Omental fat pad (tissue), 4 donors: ENCODE measurements around the gene IGFBP3. TPM values are rescaled to one million over a fixed set of nuclear protein-coding genes. Genes with fewer than 3 reads are reported as not detected.

Experiments used
- ATAC-seq: fragments of 150-250 bp; one replicate; pipeline ENCODE4 v1.9.1; 2016; ENCODE audit warnings: mild to moderate bottlenecking, moderate library complexity; ENCODE audit not compliant: low FRiP score
- DNase-seq: peaks from one replicate; pipeline ENCODE4 v3.0.0-alpha.2; 2019; ENCODE audit warnings: low spot score
- CTCF ChIP-seq, 3 donors: fragments of 450-650 bp; IDR thresholded peaks; one replicate each; pipeline ENCODE4 v1.5.1; 2016 to 2017; ENCODE audit warnings: antibody characterized with exemption in 3 of 3, mild to moderate bottlenecking in 3 of 3, moderate library complexity in 2 of 3
- total RNA-seq, 4 donors: library from RNA; depleted of rRNA; stranded (reverse); fragments of >200 nt; gene quantifications; one replicate each; pipeline ENCODE4 v1.1.0, GENCODE V29; 2016

IGFBP3 gene
- total RNA-seq, 4 donors from 2014 or later = 616 to 884 (median 686) TPM

- no peak for TF ChIP-seq CTCF (IDR thresholded peaks at IDR 0.05)
- DNase-seq (no peak), ATAC-seq (no peak)
These were observed 11.5 kb downstream of the IGFBP3 start for GRCh38 chr7:45909561-45909960.

- TF ChIP-seq CTCF (IDR thresholded peaks at IDR 0.05) = no peak
- DNase-seq (no peak), ATAC-seq (no peak)
These were observed 18.3 kb downstream of the IGFBP3 start for GRCh38 chr7:45902820-45903219.

GRCh38 chr7:45901566-45901965 lies 19.5 kb downstream of the IGFBP3 start:
- TF ChIP-seq CTCF (IDR thresholded peaks at IDR 0.05) = no peak
- no peak for ATAC-seq
- DNase-seq = no peak

- TF ChIP-seq CTCF (IDR thresholded peaks at IDR 0.05) = no peak
- no peak for DNase-seq
- ATAC-seq = no peak
These were observed 22.9 kb downstream of the IGFBP3 start for GRCh38 chr7:45898222-45898621.

- ATAC-seq = no peak
- no peak for DNase-seq
- TF ChIP-seq CTCF (IDR thresholded peaks at IDR 0.05) = no peak
These were observed 23.9 kb downstream of the IGFBP3 start for GRCh38 chr7:45897042-45897690.

GRCh38 chr7:45894665-45895062 lies 26.4 kb downstream of the IGFBP3 start:
- no peak for DNase-seq
- no peak for ATAC-seq
- no peak for TF ChIP-seq CTCF (IDR thresholded peaks at IDR 0.05)

- no peak for TF ChIP-seq CTCF (IDR thresholded peaks at IDR 0.05)
- no peak for ATAC-seq
- DNase-seq = no peak
These were observed 26.9 kb downstream of the IGFBP3 start for GRCh38 chr7:45893996-45894664.
